Pancreas (tissue), 10 donors: Measurements from ENCODE around the gene VARS1. TPM values are rescaled to one million over a fixed set of nuclear protein-coding genes. Genes with fewer than 3 reads are reported as not detected.

ENCODE experiments used
- ATAC-seq, 4 donors: fragments of 200-7000 bp; cut with Tn5 transposase; one replicate each; pipeline versions ENCODE4 v1.8.0 to v1.9.1; 2020; ENCODE audit warnings: mild to moderate bottlenecking in 4 of 4, moderate library complexity in 4 of 4
- DNase-seq, 6 donors: peaks; one replicate each; pipeline ENCODE4 v3.0.0-alpha.2; 2020
- FAIRE-seq: peaks from 2 replicates; lab custom pipeline; 2012; peaks lifted over from hg19 to GRCh38; lab: Jason Lieb, UNC
- H3K27ac ChIP-seq, 4 donors: fragments of 200-600 bp; sonication (generic); 1 replicate in 3 of 4; 2 replicates in 1 of 4; pipeline versions ENCODE4 v1.5.0 to v1.8.0; 2020
- H3K27me3 ChIP-seq, 4 donors: fragments of 200-600 bp; one replicate each; pipeline ENCODE4 v1.8.0; 2021
- H3K36me3 ChIP-seq, 3 donors: fragments of 200-600 bp; sonication (generic) in 1 of 3; one replicate each; pipeline versions ENCODE4 v1.5.0 to v1.8.0; 2020 to 2021
- H3K4me1 ChIP-seq, 3 donors: fragments of 200-600 bp; one replicate each; pipeline ENCODE4 v1.8.0; 2021
- H3K4me3 ChIP-seq, 4 donors: fragments of 200-600 bp; sonication (generic) in 2 of 4; one replicate each; pipeline versions ENCODE4 v1.5.0 to v1.8.0; 2020 to 2021
- H3K9me3 ChIP-seq, 4 donors: fragments of 200-600 bp; one replicate each; pipeline ENCODE4 v1.8.0; 2021
- WGBS, 2 donors: extraction: QIAGEN DNeasy Blood & Tissue Kit; methylation state at CpG; one replicate each; pipeline ENCODE4 v1.1.7; 2013; 5-methylcytosine and 5-hydroxymethylcytosine counted together
- intact Hi-C, 3 donors: fragments of 100-400 bp; cut with DNase I; formaldehyde crosslinking; loops; one replicate each; pipeline versions ENCODE4 v1.11.1 to v1.14.2; 2022
- polyA plus RNA-seq, 2 donors: library from polyadenylated mRNA; stranded (reverse); fragments of 200-250 nt; gene quantifications; one replicate each; pipeline ENCODE4 v1.2.3, GENCODE V29; 2013
- total RNA-seq, 6 donors: library from RNA; stranded (reverse); fragmentation: NEBNext Ultra II Directional in 4 of 6; extraction: Animal tissue kit (Norgen Biotek cat#: 25700) in 4 of 6; gene quantifications; one replicate each; pipeline versions ENCODE4 v1.2.1 to v1.2.4, GENCODE V29; 2021 to 2023
- TF ChIP-seq, protein P1 (sequence below), 4 donors: fragments of 200-600 bp; sonication (generic) in 3 of 4; IDR thresholded peaks; one replicate each; pipeline versions ENCODE4 v1.5.0 to v1.8.0; 2021; ENCODE audit warnings: antibody characterized with exemption in 4 of 4
- donor health status: healthy with polysubstance abuse.
- donor health status: DM: no; HTN: no; CAD: no; lungs with moderate emphysema.
- donor health status: DM: no; HTN: no; CAD: no.
- donor health status: control.
- donor health status: control.
- donor health status: Bipolar disorder and iron deficiency.
- donor health status: DM: yes; HTN: yes; CAD: no.
- donor health status: DM: no; HTN: no; CAD: no.
- donor health status: DM: no; HTN: no; CAD: no.
- donor health status: DM: yes; HTN: yes; CAD: no.

The VARS1 gene
- total and polyA plus RNA-seq, 8 donors = 22.0 to 67.3 (median 36.3) TPM

DNA sequence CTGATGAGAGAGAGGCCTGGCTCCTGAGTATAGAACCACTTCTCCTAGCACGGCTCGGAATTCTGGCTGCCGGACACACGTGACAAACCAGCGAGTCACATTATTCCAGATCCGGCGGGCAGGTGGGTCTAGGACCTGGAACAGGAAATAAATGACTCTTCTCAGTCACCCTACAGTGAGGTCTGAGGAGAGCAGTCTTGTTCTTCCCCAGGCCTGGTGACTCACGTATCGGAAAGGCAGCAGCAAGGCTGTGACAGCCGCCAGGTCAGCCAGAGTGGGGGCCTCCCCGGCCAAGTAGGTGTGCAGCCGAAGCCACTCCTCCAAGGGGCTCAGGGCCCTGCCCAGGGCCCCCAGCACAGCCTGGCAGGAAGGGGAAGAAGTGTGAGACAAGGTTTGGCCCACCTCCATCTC lies 2.8 kb downstream of the VARS1 start:
- ATAC-seq (no peak), FAIRE-seq (no peak), DNase-seq (peak in 1 of 6 donors; percentile 53)
- 89 to 94% methylated on average over 12 of the region's 12 CpGs for WGBS, 2 donors
- TF ChIP-seq, protein P1, sequence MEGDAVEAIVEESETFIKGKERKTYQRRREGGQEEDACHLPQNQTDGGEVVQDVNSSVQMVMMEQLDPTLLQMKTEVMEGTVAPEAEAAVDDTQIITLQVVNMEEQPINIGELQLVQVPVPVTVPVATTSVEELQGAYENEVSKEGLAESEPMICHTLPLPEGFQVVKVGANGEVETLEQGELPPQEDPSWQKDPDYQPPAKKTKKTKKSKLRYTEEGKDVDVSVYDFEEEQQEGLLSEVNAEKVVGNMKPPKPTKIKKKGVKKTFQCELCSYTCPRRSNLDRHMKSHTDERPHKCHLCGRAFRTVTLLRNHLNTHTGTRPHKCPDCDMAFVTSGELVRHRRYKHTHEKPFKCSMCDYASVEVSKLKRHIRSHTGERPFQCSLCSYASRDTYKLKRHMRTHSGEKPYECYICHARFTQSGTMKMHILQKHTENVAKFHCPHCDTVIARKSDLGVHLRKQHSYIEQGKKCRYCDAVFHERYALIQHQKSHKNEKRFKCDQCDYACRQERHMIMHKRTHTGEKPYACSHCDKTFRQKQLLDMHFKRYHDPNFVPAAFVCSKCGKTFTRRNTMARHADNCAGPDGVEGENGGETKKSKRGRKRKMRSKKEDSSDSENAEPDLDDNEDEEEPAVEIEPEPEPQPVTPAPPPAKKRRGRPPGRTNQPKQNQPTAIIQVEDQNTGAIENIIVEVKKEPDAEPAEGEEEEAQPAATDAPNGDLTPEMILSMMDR (IDR thresholded peaks at IDR 0.05) = no peak
- no peak overlapping the region for H3K27ac ChIP-seq
- H3K36me3 ChIP-seq = no peaks in the 10 kb centered on the region
- peaks cover 0 to 13% (median 5%) of the 10 kb centered on the region in 3 donors for H3K4me1 ChIP-seq
- intact Hi-C loops = no loop called here
- H3K4me3 ChIP-seq = no peak overlapping the region
- no peaks in the 10 kb centered on the region for H3K9me3 ChIP-seq
- H3K27me3 ChIP-seq = no peaks in the 10 kb centered on the region

DNA sequence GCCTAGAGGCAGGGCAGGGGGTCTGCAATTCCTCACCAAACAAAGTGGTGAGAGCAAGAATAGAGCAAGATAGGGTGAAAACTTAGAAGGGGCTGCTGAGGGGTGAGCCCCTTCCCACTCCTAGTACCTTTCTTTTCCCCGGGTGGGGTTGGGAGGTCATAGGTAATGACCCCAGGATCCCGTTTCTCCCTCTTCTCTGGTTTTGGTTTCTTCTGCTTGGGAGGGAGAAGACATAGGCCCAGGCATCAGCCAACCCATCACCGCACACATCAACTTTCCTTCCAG lies 3.5 kb downstream of the VARS1 start:
- TF ChIP-seq, protein P1 (IDR thresholded peaks at IDR 0.05) = no peak
- no peak overlapping the region for H3K27ac ChIP-seq

DNA sequence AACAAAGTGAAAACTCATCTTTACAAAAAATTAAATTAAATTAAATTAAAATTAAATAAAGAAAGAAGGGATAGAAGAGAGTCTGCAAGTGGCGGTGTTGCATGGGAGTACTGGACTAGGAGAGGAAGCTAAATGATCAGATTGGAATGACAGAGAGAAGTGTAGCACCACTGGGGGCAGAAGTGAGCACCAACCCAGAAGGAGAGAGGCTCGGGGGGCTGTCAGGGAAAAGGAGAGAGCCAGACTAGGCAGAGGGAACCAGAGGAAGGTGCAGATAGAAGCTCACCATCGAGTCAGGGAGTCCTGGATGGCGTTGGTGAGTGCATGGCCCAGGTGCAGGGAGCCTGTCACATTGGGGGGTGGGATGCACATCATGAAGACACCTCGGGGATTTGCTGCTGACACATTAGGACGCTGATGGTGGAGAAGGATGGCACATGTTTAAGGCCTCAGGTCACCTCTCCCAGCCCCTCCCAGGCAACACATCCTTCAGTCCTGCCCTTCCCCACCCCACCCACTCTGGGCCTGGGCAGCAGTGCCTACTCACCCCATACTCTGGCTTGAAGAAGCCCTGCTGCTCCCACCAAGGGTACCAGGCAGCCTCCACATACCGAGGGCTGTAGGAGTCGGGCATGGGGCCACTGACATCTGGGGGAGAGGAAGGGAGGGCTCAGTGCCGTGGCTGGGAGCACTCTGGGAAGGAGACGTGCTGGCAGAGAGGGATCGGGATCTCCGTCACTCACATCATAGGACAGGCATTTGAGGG lies 4.0 kb downstream of the VARS1 start:
- no peak overlapping the region for H3K27ac ChIP-seq
- H3K36me3 ChIP-seq = no peaks in the 10 kb centered on the region
- DNase-seq (peak in 1 of 6 donors; percentile 64), FAIRE-seq (no peak), ATAC-seq (peak in 3 of 4 donors; percentile 14 to 22 (median 18))
- no peaks in the 10 kb centered on the region for H3K9me3 ChIP-seq
- H3K4me3 ChIP-seq = no peak overlapping the region
- peaks cover 0 to 13% (median 5%) of the 10 kb centered on the region in 3 donors for H3K4me1 ChIP-seq
- 61 to 64% methylated on average over 12 of the region's 12 CpGs for WGBS, 2 donors
- H3K27me3 ChIP-seq = no peaks in the 10 kb centered on the region
- TF ChIP-seq, protein P1 (IDR thresholded peaks at IDR 0.05) = peak in 3 of 4 donors; percentile 6 to 39 (median 33)
- intact Hi-C loops = no loop called here

More for the DNA sequence above, 3.5 kb downstream of the VARS1 start:
- no peak for ATAC-seq
- Histone ChIP-seq H3K36me3 (no peaks in the 10 kb centered on the region), H3K4me1 (peaks cover 0 to 13% (median 5%) of the 10 kb centered on the region in 3 donors), H3K27me3 (no peaks in the 10 kb centered on the region), H3K9me3 (no peaks in the 10 kb centered on the region), H3K4me3 (no peak overlapping the region)
- WGBS, 2 donors = 79% methylated on average over 3 of the region's 3 CpGs
- no peak for DNase-seq
- no peak for FAIRE-seq
- intact Hi-C loops = no loop called here

DNA sequence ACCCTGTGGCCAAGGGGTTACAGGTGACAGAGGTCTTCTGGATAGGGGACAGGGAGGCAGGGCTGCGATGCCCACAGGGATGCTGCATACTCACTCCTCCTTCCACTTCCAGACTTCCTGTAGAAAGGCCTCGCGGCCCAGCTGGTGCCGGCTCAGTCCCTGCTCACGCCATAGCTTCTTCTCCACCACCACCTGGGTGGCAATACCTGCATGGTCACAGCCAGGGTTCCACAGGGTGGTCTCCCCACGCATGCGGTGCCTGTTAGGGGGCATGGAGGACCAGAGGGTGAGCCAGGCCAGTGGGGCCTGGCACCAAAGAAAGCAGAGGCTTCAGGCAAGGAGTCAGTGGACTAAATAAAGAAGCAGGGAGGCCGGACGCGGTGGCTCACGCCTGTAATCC lies 10.1 kb downstream of the VARS1 start:
- Histone ChIP-seq H3K4me3 (no peak overlapping the region), H3K4me1 (no peaks in the 10 kb centered on the region), H3K27me3 (no peaks in the 10 kb centered on the region), H3K9me3 (no peaks in the 10 kb centered on the region), H3K36me3 (peaks cover 0 to 28% (median 24%) of the 10 kb centered on the region in 3 donors), H3K27ac (no peak overlapping the region)
- no peak for FAIRE-seq
- WGBS, 2 donors = 95 to 97% methylated on average over 11 of the region's 11 CpGs
- DNase-seq = peak in 1 of 6 donors; percentile 46
- TF ChIP-seq, protein P1 (IDR thresholded peaks at IDR 0.05) = no peak
- no peak for ATAC-seq
- intact Hi-C loops = no loop called here
